HG02885 (cell line): ENCODE measurements around the gene SAXO1.
A peak's percentile ranks its signal among the peaks of the same experiment; 100 is the strongest.
"Not testable (repeated sequence)": the region's sequence is repeated elsewhere in the genome, so short reads cannot be mapped to it uniquely, and the experiment has no call there.

ENCODE experiments used
- ATAC-seq: cut with Tn5 transposase; IDR thresholded peaks from one replicate; pipeline ENCODE4 v1.9.1; 2021; ENCODE audit warnings: mild to moderate bottlenecking; ENCODE audit not compliant: unreplicated experiment, poor library complexity

Gene SAXO1

GRCh38 chr9:18973348-18973747 lies 59.7 kb downstream of the SAXO1 start:
- no peak for ATAC-seq

- ATAC-seq, result no peak
Measured at GRCh38 chr9:18972675-18973074, 60.3 kb downstream of the SAXO1 start.

GRCh38 chr9:18971909-18972308 lies 61.1 kb downstream of the SAXO1 start:
- ATAC-seq, result no peak

GRCh38 chr9:18971404-18971803 lies 61.6 kb downstream of the SAXO1 start:
- no peak for ATAC-seq

GRCh38 chr9:18970393-18970792 lies 62.6 kb downstream of the SAXO1 start:
- ATAC-seq, result no peak

GRCh38 chr9:18969128-18969527 lies 63.9 kb downstream of the SAXO1 start:
- no peak for ATAC-seq

GRCh38 chr9:18955626-18956025 lies 77.4 kb downstream of the SAXO1 start:
- ATAC-seq, result no peak

- no peak for ATAC-seq
Measured at GRCh38 chr9:18951936-18952335, 81.1 kb downstream of the SAXO1 start.

- peak; percentile 43 for ATAC-seq
Measured at GRCh38 chr9:18947892-18948339, 85.1 kb downstream of the SAXO1 start.

GRCh38 chr9:18942801-18943200 lies 90.2 kb downstream of the SAXO1 start:
- ATAC-seq, result no peak

- no peak for ATAC-seq
Measured at GRCh38 chr9:18941060-18941740, 91.8 kb downstream of the SAXO1 start.

GRCh38 chr9:18939943-18940342 lies 93.1 kb downstream of the SAXO1 start:
- ATAC-seq, result no peak

- no peak for ATAC-seq
Measured at GRCh38 chr9:18936094-18936871, 96.7 kb downstream of the SAXO1 start.

GRCh38 chr9:18935541-18935940 lies 97.5 kb downstream of the SAXO1 start:
- ATAC-seq, result no peak

- not testable (repeated sequence) for ATAC-seq
Measured at GRCh38 chr9:18930611-18931010, 102.4 kb downstream of the SAXO1 start.

- no peak for ATAC-seq
Measured at GRCh38 chr9:18928711-18929110, 104.3 kb downstream of the SAXO1 start.

GRCh38 chr9:18926513-18926912 lies 106.5 kb downstream of the SAXO1 start:
- ATAC-seq, result no peak

GRCh38 chr9:18925880-18926279 lies 107.1 kb downstream of the SAXO1 start:
- ATAC-seq, result no peak

- ATAC-seq, result no peak
Measured at GRCh38 chr9:18923671-18924430, 109.2 kb downstream of the SAXO1 start.

- ATAC-seq, result no peak
Measured at GRCh38 chr9:18923167-18923566, 109.8 kb downstream of the SAXO1 start.
